Measurements from ENCODE around the gene SYT17. TPM values are rescaled to one million over a fixed set of nuclear protein-coding genes. Genes with fewer than 3 reads are reported as not detected.
A peak's percentile ranks its signal among the peaks of the same experiment; 100 is the strongest.

The SYT17 gene
- total RNA-seq, 6 donors from 2014 or later: 11.6 to 49.2 (median 14.8) TPM

- WGBS, 2 donors: 60 to 75% methylated on average over 10 of the region's 10 CpGs
- peak overlapping the region in 3 of 4 donors; percentile 1 to 36 (median 8) for H3K27ac ChIP-seq
Measured at GRCh38 chr16:19135201-19135842, 32.7 kb upstream of the SYT17 start.

GRCh38 chr16:19135896-19136438, 32.1 kb upstream of the SYT17 start:
- Histone ChIP-seq H3K4me1 (peaks cover 64 to 73% (median 68%) of the 10 kb centered on the region in 4 donors), H3K4me3 (no peak overlapping the region), H3K36me3 (no peaks in the 10 kb centered on the region), H3K27ac (peak overlapping the region; percentile 1 to 42 (median 22)), H3K9me3 (no peaks in the 10 kb centered on the region), H3K27me3 (no peaks in the 10 kb centered on the region)
- DNase-seq (peak in 1 of 2 donors; percentile 37), ATAC-seq (ENCODE audit: low FRiP score in 2 of 2) (peak; percentile 18 to 20)
- WGBS, 2 donors: 39 to 47% methylated on average over 4 to 6 of the region's 7 CpGs
- no peak for TF ChIP-seq POLR2A (IDR thresholded peaks at IDR 0.05)
- peak in 1 of 4 donors; percentile 42 for TF ChIP-seq EP300 (IDR thresholded peaks at IDR 0.05)
- TF ChIP-seq CTCF (IDR thresholded peaks at IDR 0.05): no peak
- peak in 1 of 2 donors; percentile 58 for TF ChIP-seq POLR2AphosphoS5 (IDR thresholded peaks at IDR 0.05)

More at GRCh38 chr16:19135201-19135842, 32.7 kb upstream of the SYT17 start:
- DNase-seq (peak in 1 of 2 donors; percentile 22), ATAC-seq (ENCODE audit: low FRiP score in 2 of 2) (no peak)
- peaks cover 64 to 78% (median 71%) of the 10 kb centered on the region in 4 donors for H3K4me1 ChIP-seq
- H3K36me3 ChIP-seq: no peaks in the 10 kb centered on the region
- no peaks in the 10 kb centered on the region for H3K27me3 ChIP-seq
- H3K9me3 ChIP-seq: no peaks in the 10 kb centered on the region
- H3K4me3 ChIP-seq: no peak overlapping the region
- TF ChIP-seq POLR2AphosphoS5 (IDR thresholded peaks at IDR 0.05): no peak
- no peak for TF ChIP-seq POLR2A (IDR thresholded peaks at IDR 0.05)
- no peak for TF ChIP-seq EP300 (IDR thresholded peaks at IDR 0.05)
- no peak for TF ChIP-seq CTCF (IDR thresholded peaks at IDR 0.05)

GRCh38 chr16:19136549-19137196, 31.4 kb upstream of the SYT17 start:
- DNase-seq (peak in 1 of 2 donors; percentile 56), ATAC-seq (ENCODE audit: low FRiP score in 2 of 2) (peak; percentile 29 to 57)
- WGBS, 2 donors: 59 to 60% methylated on average over 10 of the region's 10 CpGs
- Histone ChIP-seq H3K4me3 (no peak overlapping the region), H3K27ac (peak overlapping the region; percentile 8 to 42 (median 22)), H3K27me3 (no peaks in the 10 kb centered on the region), H3K4me1 (peaks cover 58 to 66% (median 62%) of the 10 kb centered on the region in 4 donors), H3K36me3 (no peaks in the 10 kb centered on the region), H3K9me3 (no peaks in the 10 kb centered on the region)
- TF ChIP-seq POLR2A (IDR thresholded peaks at IDR 0.05) (peak in 1 of 4 donors; percentile 26), POLR2AphosphoS5 (IDR thresholded peaks at IDR 0.05) (no peak), EP300 (IDR thresholded peaks at IDR 0.05) (no peak), CTCF (IDR thresholded peaks at IDR 0.05) (no peak)

GRCh38 chr16:19137201-19138128, 30.6 kb upstream of the SYT17 start:
- no peak for ATAC-seq (ENCODE audit: low FRiP score in 2 of 2)
- Histone ChIP-seq H3K4me3 (no peak overlapping the region), H3K27me3 (no peaks in the 10 kb centered on the region), H3K36me3 (no peaks in the 10 kb centered on the region), H3K9me3 (no peaks in the 10 kb centered on the region), H3K4me1 (peaks cover 50 to 58% (median 54%) of the 10 kb centered on the region in 4 donors), H3K27ac (peak overlapping the region; percentile 8 to 56 (median 47))
- DNase-seq: no peak
- 26 to 30% methylated on average over 6 of the region's 6 CpGs for WGBS, 2 donors
- TF ChIP-seq EP300 (IDR thresholded peaks at IDR 0.05) (no peak), CTCF (IDR thresholded peaks at IDR 0.05) (no peak), POLR2A (IDR thresholded peaks at IDR 0.05) (no peak), POLR2AphosphoS5 (IDR thresholded peaks at IDR 0.05) (no peak)
